ENCODE results near the gene RAB41. TPM values are rescaled to one million over a fixed set of nuclear protein-coding genes. Genes with fewer than 3 reads are reported as not detected.
"Not testable (repeated sequence)": the region's sequence is repeated elsewhere in the genome, so short reads cannot be mapped to it uniquely, and the experiment has no call there.

Gene RAB41
- total RNA-seq, 1 donor from 2014 or later, result not detected

DNA sequence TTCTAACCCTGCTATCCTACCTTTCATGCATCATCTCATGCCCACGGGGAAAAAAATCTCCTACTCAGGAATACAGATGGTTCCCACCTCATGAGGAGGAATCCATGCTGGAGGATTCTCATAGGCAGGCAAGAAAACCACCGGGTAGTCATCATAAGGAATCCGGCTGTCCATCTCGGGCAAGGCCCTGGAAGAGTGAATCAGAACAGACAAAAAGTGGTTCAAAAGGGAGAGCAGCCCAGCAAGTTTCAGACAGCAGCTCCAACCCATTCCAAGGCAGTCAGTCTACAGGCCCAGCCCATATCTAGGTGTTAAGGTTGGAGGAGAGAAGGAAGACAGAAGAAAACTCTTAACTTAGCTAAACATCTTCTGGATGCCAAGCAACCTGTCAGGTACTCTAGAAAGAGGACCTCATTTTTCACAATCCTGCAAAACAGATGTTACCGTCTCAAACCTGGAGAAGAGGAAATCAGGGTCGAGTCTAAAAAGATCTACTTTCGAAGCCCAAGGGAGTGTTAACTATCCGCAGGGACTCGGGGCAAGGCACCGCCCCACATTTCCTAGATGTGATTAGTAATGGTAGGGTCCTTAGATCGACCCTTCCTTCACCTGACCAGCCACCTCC lies 7.3 kb downstream of the RAB41 start:
- no peak for ATAC-seq
- intact Hi-C loops (cut with DNase I), result no loop called here
- no peak for DNase-seq (ENCODE audit: low spot score)

DNA sequence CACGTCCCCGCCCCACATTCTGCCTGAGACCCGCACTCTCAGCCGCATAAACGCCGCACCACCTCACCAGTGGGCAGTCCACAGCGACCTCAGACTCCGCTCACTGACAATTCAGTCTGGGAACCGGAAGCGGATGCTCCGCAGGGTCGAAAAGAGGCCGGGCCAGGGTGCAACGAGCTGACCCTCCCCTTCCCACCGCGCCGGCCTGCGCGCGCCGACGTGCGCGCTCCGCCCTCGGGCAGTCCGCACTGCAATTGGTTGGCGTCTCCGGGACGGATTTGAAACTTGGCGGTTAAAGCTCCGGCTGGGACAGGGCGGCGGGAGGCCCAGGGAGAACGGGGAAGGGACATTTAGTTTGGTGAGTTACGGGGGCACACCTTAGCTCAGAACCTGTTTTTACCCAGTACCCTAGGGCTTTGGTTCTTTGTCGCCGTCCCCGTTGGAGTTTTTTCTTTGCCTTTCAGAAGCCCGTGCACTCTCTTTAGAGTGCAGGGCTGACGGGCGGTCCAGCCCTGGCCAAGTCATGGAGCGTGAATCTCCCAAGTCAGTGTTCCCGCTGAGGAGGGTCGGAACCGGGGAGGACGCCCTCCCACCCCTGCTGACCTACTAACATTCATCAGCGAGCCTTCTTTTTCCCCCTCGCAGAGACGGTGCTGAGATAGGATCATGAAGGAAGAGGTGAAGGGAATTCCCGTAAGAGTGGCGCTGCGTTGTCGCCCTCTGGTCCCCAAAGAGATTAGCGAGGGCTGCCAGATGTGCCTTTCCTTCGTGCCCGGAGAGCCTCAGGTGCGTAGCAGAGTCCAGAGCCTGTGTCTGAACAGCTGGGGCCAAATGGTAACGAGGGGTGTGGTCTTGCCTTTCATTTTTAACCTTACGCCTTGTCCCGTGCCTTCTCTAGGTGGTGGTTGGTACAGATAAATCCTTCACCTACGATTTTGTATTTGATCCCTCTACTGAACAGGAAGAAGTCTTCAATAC lies 8.1 kb downstream of the RAB41 start, which contains the start of the genes KIF4A and PDZD11:
KIF4A (plus strand) TSS at position 312 of the 978 bp plus-strand sequence; CDS start at position 667, 355 bp downstream.
PDZD11 (minus strand) TSS at position 135 of the 978 bp plus-strand sequence. CDS start 586 bp downstream, outside the sequence.
- intact Hi-C loops (cut with DNase I), result no loop called here
- ATAC-seq, result peak; percentile 99
- DNase-seq (ENCODE audit: low spot score), result peak; percentile 86

DNA sequence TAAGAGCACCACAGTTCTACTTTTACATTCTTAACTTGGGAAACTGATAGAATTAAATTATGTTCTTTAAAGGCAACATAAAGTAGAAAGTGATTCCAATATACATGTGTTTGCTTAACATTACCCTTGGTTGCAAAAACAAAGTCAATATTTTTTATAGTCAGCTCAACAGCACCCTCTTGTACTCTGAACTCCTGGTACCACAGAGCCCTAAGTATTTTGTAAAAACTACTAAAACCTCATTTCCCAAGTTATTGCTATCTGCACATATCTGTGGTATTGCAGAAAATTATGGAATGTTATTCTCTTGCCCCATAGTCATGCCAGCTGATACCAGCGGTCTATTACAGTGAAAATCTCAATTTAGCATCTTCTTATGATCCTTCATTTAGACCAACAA lies 10.8 kb downstream of the RAB41 start:
- intact Hi-C loops (cut with DNase I), result no loop called here
- ATAC-seq (no peak), DNase-seq (ENCODE audit: low spot score) (no peak)

DNA sequence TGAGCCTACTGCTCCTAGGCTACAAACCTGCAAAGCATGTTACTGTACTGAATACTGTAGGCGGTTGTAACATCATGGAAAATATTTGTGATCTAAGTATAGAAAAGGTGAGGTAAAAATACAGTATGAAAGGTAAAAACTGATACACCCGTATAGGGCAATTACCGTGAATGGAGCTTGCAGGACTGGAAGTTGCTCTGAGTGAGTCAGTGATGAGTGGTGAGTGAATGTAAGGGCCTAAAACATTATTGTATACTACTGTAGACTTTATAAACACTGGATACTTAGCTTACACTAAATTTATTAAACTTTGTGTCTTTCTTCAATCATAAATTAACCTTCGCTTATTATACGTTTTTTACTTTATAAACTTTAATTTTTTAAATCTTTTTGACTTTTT lies 11.6 kb downstream of the RAB41 start:
- intact Hi-C loops (cut with DNase I), result no loop called here
- no peak for ATAC-seq
- DNase-seq (ENCODE audit: low spot score), result no peak

DNA sequence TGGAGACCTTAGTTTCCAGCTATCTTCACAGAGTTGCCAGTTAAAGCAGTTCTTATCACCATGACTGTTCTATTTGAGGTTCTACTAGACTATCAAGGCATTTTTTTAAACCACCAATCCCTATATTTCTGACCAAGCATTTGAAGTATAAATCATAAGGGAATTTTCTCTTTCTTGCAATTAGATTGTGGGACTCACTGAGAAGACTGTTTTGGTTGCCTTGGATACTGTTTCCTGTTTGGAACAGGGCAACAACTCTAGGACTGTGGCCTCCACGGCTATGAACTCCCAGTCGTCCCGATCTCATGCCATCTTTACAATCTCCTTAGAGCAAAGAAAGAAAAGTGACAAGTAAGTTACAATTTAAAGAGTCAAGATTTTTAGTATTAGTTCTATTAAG lies 19.7 kb downstream of the RAB41 start:
- DNase-seq (ENCODE audit: low spot score) (no peak), ATAC-seq (no peak)
- intact Hi-C loops (cut with DNase I), result no loop called here

DNA sequence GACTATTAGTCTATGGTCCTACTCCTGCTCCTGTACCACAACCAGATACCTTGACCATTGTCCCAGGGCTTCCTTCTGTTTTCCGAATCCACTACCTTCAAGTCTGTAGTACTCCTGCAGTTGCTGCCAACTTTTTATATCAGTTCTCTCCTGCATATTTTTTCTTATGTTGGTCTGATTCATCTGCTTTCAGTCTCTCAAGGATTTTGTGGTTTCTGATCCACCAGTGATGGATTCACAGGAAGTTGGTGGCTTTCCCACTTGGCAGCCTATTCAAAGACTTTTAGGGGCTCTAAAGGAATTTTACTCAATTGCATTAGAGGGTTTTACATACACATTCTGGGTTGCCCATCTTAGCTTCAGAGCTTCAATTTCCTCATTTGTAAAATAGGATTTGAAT lies 31.5 kb downstream of the RAB41 start:
- ATAC-seq, result no peak
- intact Hi-C loops (cut with DNase I), result no loop called here
- DNase-seq (ENCODE audit: low spot score), result no peak

DNA sequence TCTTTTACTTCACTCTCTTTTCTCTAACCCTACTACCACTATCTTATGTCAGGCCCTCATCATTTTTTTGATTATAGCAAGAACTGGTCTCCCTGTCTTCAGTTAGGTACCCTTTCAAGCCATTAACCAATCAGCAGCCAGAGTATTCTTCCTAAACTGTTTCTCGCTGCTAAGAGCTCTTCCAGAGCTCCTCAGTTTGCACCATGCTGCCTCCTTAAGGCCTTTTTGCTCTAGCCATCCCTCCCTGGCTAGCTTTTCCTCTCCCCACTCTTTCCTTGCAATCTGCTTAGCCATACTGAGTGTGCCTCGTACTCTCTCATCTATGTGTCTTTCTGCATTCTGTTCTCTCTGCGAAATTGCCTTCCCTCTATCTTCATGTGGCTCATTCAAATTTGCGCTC lies 40.8 kb downstream of the RAB41 start:
- no peak for DNase-seq (ENCODE audit: low spot score)
- intact Hi-C loops (cut with DNase I), result no loop called here
- ATAC-seq, result no peak

DNA sequence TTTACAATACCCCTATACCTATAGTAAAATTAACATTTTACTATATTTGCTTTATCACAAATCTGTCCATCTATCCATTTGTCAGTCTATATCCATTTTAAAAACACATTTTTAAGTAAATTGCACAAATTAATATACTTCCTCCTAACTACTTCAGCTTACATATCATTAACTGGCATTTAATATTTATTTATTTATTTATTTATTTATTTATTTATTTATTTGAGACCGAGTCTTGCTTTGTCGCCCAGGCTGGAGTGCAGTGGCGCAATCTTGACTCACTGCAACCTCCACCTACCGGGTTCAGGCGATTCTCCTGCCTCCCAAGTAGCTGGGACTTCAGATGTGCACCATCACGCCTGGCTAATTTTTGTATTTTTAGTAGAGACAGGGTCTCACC lies 41.7 kb downstream of the RAB41 start:
- ATAC-seq; intact Hi-C loops (cut with DNase I); DNase-seq (ENCODE audit: low spot score): not testable (repeated sequence)

DNA sequence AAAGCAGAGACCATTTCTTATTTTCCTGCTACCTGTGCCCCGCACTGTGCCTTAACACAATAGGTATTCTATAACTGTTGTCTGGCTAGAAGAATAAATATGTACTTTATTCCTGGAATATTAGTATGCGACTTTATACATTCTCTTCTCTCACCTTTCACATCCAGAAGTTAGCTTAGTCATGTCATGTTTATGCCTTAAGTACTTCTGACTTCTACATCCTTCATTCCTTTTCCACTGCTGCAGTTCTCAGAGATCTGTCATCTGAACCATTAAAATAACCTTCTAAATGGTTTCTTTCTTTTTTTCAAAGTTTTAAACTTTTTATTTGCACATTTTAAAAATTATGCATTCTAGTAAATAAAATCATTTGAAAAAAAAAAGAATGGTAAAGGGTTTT lies 42.4 kb downstream of the RAB41 start:
- ATAC-seq (no peak), DNase-seq (ENCODE audit: low spot score) (no peak)
- intact Hi-C loops (cut with DNase I), result no loop called here

DNA sequence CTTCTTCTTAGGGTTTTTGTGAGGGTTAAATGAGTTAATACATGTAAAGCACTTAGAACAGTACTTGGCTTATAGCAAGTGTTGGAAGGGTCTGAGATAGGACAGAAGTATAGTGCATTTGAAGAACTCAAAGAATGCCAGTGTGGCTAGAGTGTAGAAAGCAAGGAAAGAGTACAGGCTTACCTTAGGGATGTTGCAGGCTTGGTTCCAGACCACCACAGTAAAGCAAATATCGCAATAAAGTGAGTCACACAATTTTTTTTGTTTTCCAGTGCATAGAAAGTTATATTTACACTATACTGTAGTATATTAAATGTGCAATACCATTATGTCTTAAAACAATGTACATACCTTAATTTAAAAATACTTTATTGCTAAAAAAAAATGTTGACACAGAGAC lies 49.2 kb downstream of the RAB41 start:
- DNase-seq (ENCODE audit: low spot score) (no peak), ATAC-seq (no peak)
- intact Hi-C loops (cut with DNase I), result no loop called here

DNA sequence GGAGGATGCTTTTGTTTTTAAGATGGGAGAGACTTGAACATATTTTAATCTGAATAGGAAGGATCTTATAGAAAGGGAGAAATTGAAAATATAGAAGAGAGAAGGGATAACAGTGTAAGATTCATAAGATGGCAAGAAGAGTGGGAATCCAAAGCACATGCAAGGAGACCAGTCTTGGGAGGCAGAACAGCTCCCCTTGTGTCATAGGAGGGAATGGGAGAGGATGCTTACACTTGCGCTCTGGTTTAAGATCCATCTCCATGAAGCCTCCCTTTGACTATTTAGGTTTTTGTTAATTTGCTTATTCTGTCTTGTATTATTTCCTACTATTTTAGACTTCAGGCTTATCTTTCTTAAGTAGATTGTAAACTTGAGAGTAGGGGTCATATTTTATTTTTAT lies 50.6 kb downstream of the RAB41 start:
- intact Hi-C loops (cut with DNase I), result no loop called here
- DNase-seq (ENCODE audit: low spot score), result no peak
- ATAC-seq, result no peak

Other genes with a start within 250 kb of the RAB41 start
- gene AWAT2, start 232.2 kb upstream of the RAB41 start, total RNA-seq, result not detected
- not detected for gene OTUD6A, start 219.7 kb upstream of the RAB41 start, total RNA-seq
- gene IGBP1, start 148.7 kb upstream of the RAB41 start, total RNA-seq, result 44.0 TPM
- not detected for gene DGAT2L6, start 104.7 kb upstream of the RAB41 start, total RNA-seq
- not detected for gene AWAT1, start 47.5 kb upstream of the RAB41 start, total RNA-seq
- 1.0 TPM for gene P2RY4, start 22.0 kb upstream of the RAB41 start, total RNA-seq
- gene ARR3, start 13.8 kb upstream of the RAB41 start, total RNA-seq, result not detected
- 21.0 TPM for gene PDZD11, start 7.8 kb downstream of the RAB41 start, total RNA-seq
- gene KIF4A, start 7.9 kb downstream of the RAB41 start, total RNA-seq, result 0.18 TPM
- 0.22 TPM for gene GDPD2, start 141.1 kb downstream of the RAB41 start, total RNA-seq
- gene DLG3, start 162.7 kb downstream of the RAB41 start, total RNA-seq, result 14.8 TPM

Data from sciatic nerve (tissue), 2 donors.